DOHH2 (cell line): Measurements from ENCODE around the gene INHBE.

Experiments used
- H3F3A ChIP-seq: fragments of 200-600 bp; sonication (generic), shearing (Covaris generic); 2 replicates; pipeline ENCODE4 v1.6.0; 2016; ENCODE audit warnings: antibody characterized with exemption, mild to moderate bottlenecking; ENCODE audit not compliant: control insufficient read depth, insufficient read depth
- H3K27ac ChIP-seq: fragments of 200-600 bp; sonication (generic); 2 replicates; pipeline ENCODE4 v1.5.1; 2014; ENCODE audit warnings: low read depth, mild to moderate bottlenecking, low read length, moderate library complexity
- H3K27me3 ChIP-seq: fragments of 200-600 bp; sonication (generic); 2 replicates; pipeline ENCODE4 v1.6.1; 2014; ENCODE audit warnings: mild to moderate bottlenecking, low read length, mixed read lengths; ENCODE audit not compliant: control insufficient read depth
- H3K36me3 ChIP-seq: fragments of 200-600 bp; sonication (generic); 2 replicates; pipeline ENCODE4 v1.6.1; 2014; ENCODE audit warnings: mild to moderate bottlenecking, low read length, moderate library complexity, mixed read lengths; ENCODE audit not compliant: control insufficient read depth
- H3K4me1 ChIP-seq: fragments of 200-600 bp; sonication (generic); 2 replicates; pipeline ENCODE4 v1.6.1; 2014; ENCODE audit warnings: mild to moderate bottlenecking, low read length, mixed read lengths; ENCODE audit not compliant: control insufficient read depth
- H3K4me2 ChIP-seq: fragments of 200-600 bp; sonication (generic); 2 replicates; pipeline ENCODE4 v1.6.0; 2014; ENCODE audit warnings: mild to moderate bottlenecking, low read length, moderate library complexity
- H3K4me3 ChIP-seq: fragments of 200-600 bp; sonication (generic); 2 replicates; pipeline ENCODE4 v1.5.1; 2014; ENCODE audit warnings: mild to moderate bottlenecking, low read length, mixed read lengths
- H3K79me2 ChIP-seq: fragments of 200-600 bp; sonication (generic); 2 replicates; pipeline ENCODE4 v1.6.1; 2014; ENCODE audit warnings: mild to moderate bottlenecking, low read length, mixed read lengths; ENCODE audit not compliant: control insufficient read depth
- H3K9me2 ChIP-seq: fragments of 200-600 bp; sonication (generic); replicated peaks from 2 replicates; pipeline ENCODE4 v1.6.1; 2014; ENCODE audit warnings: mild to moderate bottlenecking, low read length, mixed read lengths; ENCODE audit not compliant: control insufficient read depth
- H3K9me3 ChIP-seq: fragments of 200-600 bp; sonication (generic); 2 replicates; pipeline ENCODE4 v1.6.1; 2014; ENCODE audit warnings: antibody characterized with exemption, low read length, mixed read lengths; ENCODE audit not compliant: control insufficient read depth, insufficient read depth
- H4K20me1 ChIP-seq: fragments of 200-600 bp; sonication (generic); 2 replicates; pipeline ENCODE4 v1.6.0; 2014; ENCODE audit warnings: low read depth, mild to moderate bottlenecking, antibody characterized with exemption, low read length, moderate library complexity; ENCODE audit not compliant: control insufficient read depth, insufficient read depth
- CTCF ChIP-seq: fragments of 200-600 bp; sonication (generic); IDR thresholded peaks from one replicate; pipeline ENCODE4 v1.5.1; 2014; ENCODE audit warnings: antibody characterized with exemption, mild to moderate bottlenecking, low read depth, low read length; ENCODE audit not compliant: poor library complexity, severe bottlenecking
- EZH2phosphoT487 ChIP-seq: fragments of 200-600 bp; sonication (generic); IDR thresholded peaks from 2 replicates; pipeline ENCODE4 v1.6.1; 2017; ENCODE audit warnings: borderline replicate concordance, mild to moderate bottlenecking, antibody characterized with exemption, low read length, moderate library complexity, mixed read lengths

INHBE gene

GRCh38 chr12:57473392-57473791, 18.3 kb downstream of the INHBE start:
- Histone ChIP-seq H3K27me3 (no peaks in the 10 kb centered on the region), H4K20me1 (no peaks in the 10 kb centered on the region), H3K9me2 (no peaks in the 10 kb centered on the region), H3K79me2 (peaks cover 20% of the 10 kb centered on the region), H3F3A (no peaks in the 10 kb centered on the region), H3K4me2 (no peak overlapping the region), H3K27ac (no peak overlapping the region), H3K4me1 (peaks cover 26% of the 10 kb centered on the region), H3K9me3 (no peaks in the 10 kb centered on the region), H3K36me3 (peaks cover 57% of the 10 kb centered on the region), H3K4me3 (no peak overlapping the region)
- TF ChIP-seq EZH2phosphoT487 (no peak), CTCF (no peak)

- no peaks in the 10 kb centered on the region for H3K9me2 ChIP-seq
- peaks cover 30% of the 10 kb centered on the region for H3K4me1 ChIP-seq
- no peak overlapping the region for H3K27ac ChIP-seq
- peaks cover 24% of the 10 kb centered on the region for H3K79me2 ChIP-seq
- H3K4me3 ChIP-seq = no peak overlapping the region
- TF ChIP-seq CTCF (no peak), EZH2phosphoT487 (no peak)
- H3K27me3 ChIP-seq = no peaks in the 10 kb centered on the region
- no peaks in the 10 kb centered on the region for H3K9me3 ChIP-seq
- H3K36me3 ChIP-seq = peaks cover 57% of the 10 kb centered on the region
- H3K4me2 ChIP-seq = no peak overlapping the region
- H3F3A ChIP-seq = peaks cover under 1% of the 10 kb centered on the region; the same call in 1 of the 2 replicates
- no peaks in the 10 kb centered on the region for H4K20me1 ChIP-seq
Measured at GRCh38 chr12:57473886-57474285, 18.8 kb downstream of the INHBE start.

GRCh38 chr12:57474430-57474829, 19.3 kb downstream of the INHBE start:
- Histone ChIP-seq H3K27me3 (no peaks in the 10 kb centered on the region), H3K9me2 (no peaks in the 10 kb centered on the region), H3K4me1 (peaks cover 36% of the 10 kb centered on the region), H3K4me3 (no peak overlapping the region), H3K27ac (no peak overlapping the region), H3K79me2 (peaks cover 24% of the 10 kb centered on the region), H3K9me3 (no peaks in the 10 kb centered on the region), H3K4me2 (no peak overlapping the region), H4K20me1 (no peaks in the 10 kb centered on the region), H3K36me3 (peaks cover 54% of the 10 kb centered on the region), H3F3A (peaks cover 6% of the 10 kb centered on the region)
- no peak for TF ChIP-seq EZH2phosphoT487
- no peak for TF ChIP-seq CTCF

GRCh38 chr12:57474862-57475261, 19.8 kb downstream of the INHBE start:
- no peaks in the 10 kb centered on the region for H3K9me2 ChIP-seq
- TF ChIP-seq CTCF = no peak
- no peak overlapping the region for H3K27ac ChIP-seq
- no peak overlapping the region for H3K4me3 ChIP-seq
- H3K27me3 ChIP-seq = no peaks in the 10 kb centered on the region
- no peaks in the 10 kb centered on the region for H4K20me1 ChIP-seq
- H3K4me1 ChIP-seq = peaks cover 40% of the 10 kb centered on the region
- no peak overlapping the region for H3K4me2 ChIP-seq
- peaks cover 10% of the 10 kb centered on the region for H3F3A ChIP-seq
- peaks cover 24% of the 10 kb centered on the region for H3K79me2 ChIP-seq
- no peaks in the 10 kb centered on the region for H3K9me3 ChIP-seq
- H3K36me3 ChIP-seq = peaks cover 53% of the 10 kb centered on the region
